ENCODE data around the gene PARN. TPM values are rescaled to one million over a fixed set of nuclear protein-coding genes. Genes with fewer than 3 reads are reported as not detected.

The PARN gene
- total RNA-seq, 1 experiment from 2014 or later = 30.7 TPM

DNA sequence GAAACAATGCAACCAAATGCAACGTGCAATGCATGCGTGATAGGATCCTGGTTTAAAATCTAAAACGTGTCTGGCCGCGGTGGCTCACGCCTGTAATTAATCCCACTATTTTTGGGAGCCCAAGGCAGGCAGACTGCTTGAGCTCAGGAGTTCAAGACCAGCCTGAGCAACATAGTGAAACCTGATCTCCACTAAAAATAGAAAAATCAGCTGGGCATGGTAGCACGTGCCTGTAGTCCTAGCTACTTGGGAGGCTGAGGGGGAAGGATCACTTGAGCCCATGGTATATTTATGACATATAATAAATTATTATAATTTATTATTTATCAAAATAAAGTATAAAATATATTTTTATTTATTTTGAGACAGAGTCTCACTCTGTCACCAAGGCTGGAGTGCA, 241.8 kb downstream of the PARN start:
- Histone ChIP-seq H3K27me3 (replicated peaks; ENCODE audit: control insufficient read depth, insufficient read depth, low read length) (no peaks in the 10 kb centered on the region), H3K9me3 (no peaks in the 10 kb centered on the region), H3K36me3 (ENCODE audit: control insufficient read depth, insufficient read depth, low read length) (no peaks in the 10 kb centered on the region), H3K4me1 (no peaks in the 10 kb centered on the region), H3K4me3 (ENCODE audit: low read depth, low read length) (no peak overlapping the region)
- H3K9me3 Mint-ChIP-seq (ENCODE audit: unreplicated experiment) = no peaks in the 10 kb centered on the region
- ChIA-PET CTCF (no interaction called here), POLR2A (no interaction called here)
- H3K27me3 Mint-ChIP-seq (ENCODE audit: insufficient read depth, unreplicated experiment) = no peaks in the 10 kb centered on the region
- no peaks in the 10 kb centered on the region for H3K36me3 Mint-ChIP-seq (ENCODE audit: insufficient read depth, unreplicated experiment)
- TF ChIP-seq, protein P1, sequence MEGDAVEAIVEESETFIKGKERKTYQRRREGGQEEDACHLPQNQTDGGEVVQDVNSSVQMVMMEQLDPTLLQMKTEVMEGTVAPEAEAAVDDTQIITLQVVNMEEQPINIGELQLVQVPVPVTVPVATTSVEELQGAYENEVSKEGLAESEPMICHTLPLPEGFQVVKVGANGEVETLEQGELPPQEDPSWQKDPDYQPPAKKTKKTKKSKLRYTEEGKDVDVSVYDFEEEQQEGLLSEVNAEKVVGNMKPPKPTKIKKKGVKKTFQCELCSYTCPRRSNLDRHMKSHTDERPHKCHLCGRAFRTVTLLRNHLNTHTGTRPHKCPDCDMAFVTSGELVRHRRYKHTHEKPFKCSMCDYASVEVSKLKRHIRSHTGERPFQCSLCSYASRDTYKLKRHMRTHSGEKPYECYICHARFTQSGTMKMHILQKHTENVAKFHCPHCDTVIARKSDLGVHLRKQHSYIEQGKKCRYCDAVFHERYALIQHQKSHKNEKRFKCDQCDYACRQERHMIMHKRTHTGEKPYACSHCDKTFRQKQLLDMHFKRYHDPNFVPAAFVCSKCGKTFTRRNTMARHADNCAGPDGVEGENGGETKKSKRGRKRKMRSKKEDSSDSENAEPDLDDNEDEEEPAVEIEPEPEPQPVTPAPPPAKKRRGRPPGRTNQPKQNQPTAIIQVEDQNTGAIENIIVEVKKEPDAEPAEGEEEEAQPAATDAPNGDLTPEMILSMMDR (IDR thresholded peaks at IDR 0.05; ENCODE audit: insufficient read depth in 1 of 2, low read depth in 1 of 2, low read length in 1 of 2, severe bottlenecking in 1 of 2, unreplicated experiment in 1 of 2) = no peak
- no peak overlapping the region for H3K4me3 Mint-ChIP-seq (ENCODE audit: unreplicated experiment)
- H3K4me1 Mint-ChIP-seq (ENCODE audit: low read depth, unreplicated experiment) = no peaks in the 10 kb centered on the region
- intact Hi-C loops (cut with micrococcal nuclease; ENCODE audit: unreplicated experiment) = no loop called here
- BruUV-seq (replicated peaks) = no TSS peak
- DNase-seq = no peak
- H3K27ac Mint-ChIP-seq (ENCODE audit: unreplicated experiment) = no peak overlapping the region

- TF ChIP-seq, protein P1 (IDR thresholded peaks at IDR 0.05; ENCODE audit: insufficient read depth in 1 of 2, low read depth in 1 of 2, low read length in 1 of 2, severe bottlenecking in 1 of 2, unreplicated experiment in 1 of 2) = no peak
- Mint-ChIP-seq H3K27ac (ENCODE audit: unreplicated experiment) (no peak overlapping the region), H3K4me1 (ENCODE audit: low read depth, unreplicated experiment) (no peaks in the 10 kb centered on the region), H3K4me3 (ENCODE audit: unreplicated experiment) (no peak overlapping the region), H3K27me3 (ENCODE audit: insufficient read depth, unreplicated experiment) (no peaks in the 10 kb centered on the region), H3K36me3 (ENCODE audit: insufficient read depth, unreplicated experiment) (no peaks in the 10 kb centered on the region), H3K9me3 (ENCODE audit: unreplicated experiment) (no peaks in the 10 kb centered on the region)
- intact Hi-C loops (cut with micrococcal nuclease; ENCODE audit: unreplicated experiment) = no loop called here
- no peak for DNase-seq
- H3K36me3 ChIP-seq (ENCODE audit: control insufficient read depth, insufficient read depth, low read length) = no peaks in the 10 kb centered on the region
- CTCF ChIA-PET = no interaction called here
- no TSS peak for BruUV-seq (replicated peaks)
- H3K27me3 ChIP-seq (replicated peaks; ENCODE audit: control insufficient read depth, insufficient read depth, low read length) = no peaks in the 10 kb centered on the region
- no peaks in the 10 kb centered on the region for H3K4me1 ChIP-seq
- POLR2A ChIA-PET = no interaction called here
- no peak overlapping the region for H3K4me3 ChIP-seq (ENCODE audit: low read depth, low read length)
- no peaks in the 10 kb centered on the region for H3K9me3 ChIP-seq
Measured at GRCh38 chr16:14386115-14386514, 243.9 kb downstream of the PARN start.

Other genes starting within 250 kb of the PARN start
- gene BFAR, start 2.7 kb upstream of the PARN start, total RNA-seq (2022) = 41.3 and 42.7 TPM in 2 replicates
- 1.00 and 1.4 TPM in 2 replicates for gene PLA2G10, start 64.0 kb upstream of the PARN start, total RNA-seq (2022)
- 1.8 TPM in 1 of 2 replicates, not detected in the other for gene NPIPA3, start 73.2 kb upstream of the PARN start, total RNA-seq (2022)
- gene NPIPA2, start 112.3 kb upstream of the PARN start, total RNA-seq (2022) = 2.2 and 4.1 TPM in 2 replicates
- 128 and 138 TPM in 2 replicates for gene NOMO1, start 203.5 kb upstream of the PARN start, total RNA-seq (2022)

Data from Caco-2 (cell line).